Natural killer cell treated with Interleukin-12 subunit alpha and Interleukin-12 subunit beta and Interleukin-15 and Interleukin-18, amount 100 ng/mL, for 72 hours (primary cell): ENCODE measurements around the gene NTF3. TPM values are rescaled to one million over a fixed set of nuclear protein-coding genes. Genes with fewer than 3 reads are reported as not detected.

Experiments
- ATAC-seq, 2 donors: fragments of 150-1000 bp; cut with Tn5 transposase in 1 of 2; sonication (Bioruptor Pico), chemical (Tn5 transposase) in 1 of 2; 2 replicates each; pipeline ENCODE4 v1.10.0; 2021
- DNase-seq: peaks from one replicate; pipeline ENCODE4 v3.0.0; 2022; ENCODE audit warnings: low spot score
- H3K27ac Mint-ChIP-seq, 2 donors: 1 replicate in 1 of 2; 2 replicates in 1 of 2; pipeline ENCODE4 v1.8.0; 2022; ENCODE audit warnings: mixed read lengths in 2 of 2, mild to moderate bottlenecking in 1 of 2, moderate library complexity in 1 of 2
- H3K27me3 Mint-ChIP-seq, 2 donors: 1 replicate in 1 of 2; 2 replicates in 1 of 2; pipeline ENCODE4 v1.8.0; 2022; ENCODE audit warnings: mixed read lengths in 2 of 2
- H3K36me3 Mint-ChIP-seq: one replicate; pipeline ENCODE4 v1.8.0; 2022; ENCODE audit warnings: mixed read lengths
- H3K4me1 Mint-ChIP-seq, 2 donors: 1 replicate in 1 of 2; 2 replicates in 1 of 2; pipeline ENCODE4 v1.8.0; 2022; ENCODE audit warnings: low read depth in 2 of 2, mixed read lengths in 2 of 2, mild to moderate bottlenecking in 1 of 2
- H3K4me3 Mint-ChIP-seq: one replicate; pipeline ENCODE4 v1.8.0; 2022; ENCODE audit warnings: mixed read lengths
- H3K9me3 Mint-ChIP-seq: 2 replicates; pipeline ENCODE4 v1.8.0; 2022; ENCODE audit warnings: mixed read lengths
- total RNA-seq, 2 donors: library from RNA; stranded (reverse); gene quantifications; one replicate each; pipeline ENCODE4 v1.2.3, GENCODE V29; 2022

NTF3 gene
- total RNA-seq, 2 donors from 2014 or later: not detected

- Mint-ChIP-seq H3K27ac (no peak overlapping the region), H3K4me1 (no peaks in the 10 kb centered on the region), H3K27me3 (peaks cover 15 to 29% of the 10 kb centered on the region in 2 donors), H3K4me3 (no peak overlapping the region), H3K9me3 (no peaks in the 10 kb centered on the region), H3K36me3 (no peaks in the 10 kb centered on the region)
- no peak for DNase-seq
- no peak for ATAC-seq
Measured at GRCh38 chr12:5478081-5478706, 46.3 kb downstream of the NTF3 start.

DNA sequence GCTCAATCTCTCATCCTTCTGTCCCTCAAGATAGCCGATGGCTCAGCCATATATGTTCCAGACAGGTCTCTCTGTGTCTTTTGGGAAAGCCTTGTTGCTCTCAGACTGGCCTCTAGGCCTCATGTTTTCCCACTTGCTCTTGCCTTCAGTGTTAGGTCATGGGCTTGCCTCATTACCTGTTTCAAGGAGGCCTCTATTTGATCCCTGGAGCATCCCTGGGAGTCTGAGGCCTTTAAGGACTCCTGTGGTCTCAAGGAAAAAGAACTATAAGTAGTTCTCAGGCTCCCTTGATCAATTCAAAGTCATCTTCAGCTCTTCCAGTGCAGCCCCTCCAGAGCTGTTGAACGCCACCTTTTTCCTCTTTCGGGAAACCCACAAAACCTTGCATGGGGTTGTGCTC is 47.9 kb downstream of the NTF3 start:
- H3K27ac Mint-ChIP-seq: no peak overlapping the region
- H3K36me3 Mint-ChIP-seq: no peaks in the 10 kb centered on the region
- ATAC-seq (no peak), DNase-seq (no peak)
- no peak overlapping the region for H3K4me3 Mint-ChIP-seq
- H3K4me1 Mint-ChIP-seq: no peaks in the 10 kb centered on the region
- no peaks in the 10 kb centered on the region for H3K9me3 Mint-ChIP-seq
- peaks cover 7 to 18% of the 10 kb centered on the region in 2 donors for H3K27me3 Mint-ChIP-seq

GRCh38 chr12:5480218-5480937 is 48.5 kb downstream of the NTF3 start:
- no peaks in the 10 kb centered on the region for H3K36me3 Mint-ChIP-seq
- DNase-seq (no peak), ATAC-seq (no peak)
- H3K9me3 Mint-ChIP-seq: no peaks in the 10 kb centered on the region
- H3K4me3 Mint-ChIP-seq: no peak overlapping the region
- H3K27ac Mint-ChIP-seq: no peak overlapping the region
- no peaks in the 10 kb centered on the region for H3K4me1 Mint-ChIP-seq
- H3K27me3 Mint-ChIP-seq: peaks cover 4 to 12% of the 10 kb centered on the region in 2 donors

- Mint-ChIP-seq H3K36me3 (no peaks in the 10 kb centered on the region), H3K4me1 (no peaks in the 10 kb centered on the region), H3K9me3 (no peaks in the 10 kb centered on the region), H3K27ac (no peak overlapping the region), H3K27me3 (peaks cover 4 to 7% of the 10 kb centered on the region in 2 donors), H3K4me3 (no peak overlapping the region)
- DNase-seq: no peak
- no peak for ATAC-seq
Measured at GRCh38 chr12:5480938-5481303, 49.0 kb downstream of the NTF3 start.

DNA sequence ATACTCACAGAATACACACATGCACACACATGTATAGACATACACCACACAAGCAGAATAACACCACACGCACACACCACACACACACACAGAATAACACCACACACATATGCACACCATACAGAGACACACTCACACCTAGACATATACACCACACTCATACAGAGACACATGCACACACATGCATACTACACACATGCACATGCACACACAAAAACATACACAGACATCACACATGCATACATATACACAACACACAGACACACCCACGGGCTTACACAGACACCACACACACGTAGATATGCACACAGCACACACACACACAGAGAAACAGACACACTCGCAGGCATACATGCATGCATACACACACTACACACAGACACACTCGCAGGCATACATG is 49.7 kb downstream of the NTF3 start:
- Mint-ChIP-seq H3K9me3 (no peaks in the 10 kb centered on the region), H3K27ac (no peak overlapping the region), H3K4me1 (no peaks in the 10 kb centered on the region), H3K4me3 (no peak overlapping the region), H3K36me3 (no peaks in the 10 kb centered on the region), H3K27me3 (no peaks in the 10 kb centered on the region)
- peak in 1 of 2 donors; percentile 19 for ATAC-seq
- DNase-seq: no peak

GRCh38 chr12:5484426-5484825 is 52.5 kb downstream of the NTF3 start:
- Mint-ChIP-seq H3K4me1 (no peaks in the 10 kb centered on the region), H3K9me3 (no peaks in the 10 kb centered on the region), H3K27ac (no peak overlapping the region), H3K4me3 (no peak overlapping the region), H3K36me3 (no peaks in the 10 kb centered on the region), H3K27me3 (no peaks in the 10 kb centered on the region)
- ATAC-seq (no peak), DNase-seq (no peak)

- H3K4me1 Mint-ChIP-seq: no peaks in the 10 kb centered on the region
- H3K27me3 Mint-ChIP-seq: peaks cover 0 to 6% of the 10 kb centered on the region in 2 donors
- ATAC-seq: no peak
- no peaks in the 10 kb centered on the region for H3K9me3 Mint-ChIP-seq
- no peak overlapping the region for H3K27ac Mint-ChIP-seq
- H3K36me3 Mint-ChIP-seq: no peaks in the 10 kb centered on the region
- DNase-seq: no peak
- no peak overlapping the region for H3K4me3 Mint-ChIP-seq
Measured at GRCh38 chr12:5485454-5485853, 53.5 kb downstream of the NTF3 start.

DNA sequence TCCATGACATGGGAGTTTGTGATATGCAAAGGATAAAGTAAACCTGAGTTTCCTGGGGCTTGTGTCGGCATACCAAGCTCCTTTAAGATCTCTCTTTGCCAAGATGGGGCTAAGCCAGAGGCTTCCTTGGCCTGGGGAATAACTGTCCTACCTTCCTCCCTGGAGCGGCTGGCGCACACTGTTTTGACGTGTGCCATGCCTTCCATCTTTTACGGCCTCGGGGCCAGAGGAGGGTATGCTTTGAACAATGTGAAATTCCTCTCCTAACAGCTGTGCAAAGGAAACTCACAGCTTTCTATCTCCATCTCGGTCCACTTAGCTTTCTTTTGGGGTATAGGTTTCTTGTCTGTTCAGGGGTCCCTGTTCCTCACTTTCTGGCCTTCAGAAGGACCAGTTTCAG is 55.2 kb downstream of the NTF3 start:
- Mint-ChIP-seq H3K4me3 (no peak overlapping the region), H3K36me3 (no peaks in the 10 kb centered on the region), H3K4me1 (no peaks in the 10 kb centered on the region), H3K9me3 (no peaks in the 10 kb centered on the region), H3K27me3 (peaks cover 0 to 6% of the 10 kb centered on the region in 2 donors), H3K27ac (no peak overlapping the region)
- ATAC-seq (no peak), DNase-seq (no peak)

GRCh38 chr12:5487948-5488625 is 56.2 kb downstream of the NTF3 start:
- no peaks in the 10 kb centered on the region for H3K9me3 Mint-ChIP-seq
- peaks cover 0 to 6% of the 10 kb centered on the region in 2 donors for H3K27me3 Mint-ChIP-seq
- ATAC-seq: no peak
- H3K4me3 Mint-ChIP-seq: no peak overlapping the region
- no peaks in the 10 kb centered on the region for H3K4me1 Mint-ChIP-seq
- H3K36me3 Mint-ChIP-seq: no peaks in the 10 kb centered on the region
- no peak overlapping the region for H3K27ac Mint-ChIP-seq
- no peak for DNase-seq

GRCh38 chr12:5488626-5488955 is 56.7 kb downstream of the NTF3 start:
- Mint-ChIP-seq H3K36me3 (no peaks in the 10 kb centered on the region), H3K27me3 (peaks cover 0 to 6% of the 10 kb centered on the region in 2 donors), H3K9me3 (no peaks in the 10 kb centered on the region), H3K27ac (no peak overlapping the region), H3K4me3 (no peak overlapping the region), H3K4me1 (no peaks in the 10 kb centered on the region)
- no peak for ATAC-seq
- no peak for DNase-seq

- DNase-seq: no peak
- peaks cover 0 to 6% of the 10 kb centered on the region in 2 donors for H3K27me3 Mint-ChIP-seq
- H3K27ac Mint-ChIP-seq: no peak overlapping the region
- ATAC-seq: no peak
- H3K9me3 Mint-ChIP-seq: no peaks in the 10 kb centered on the region
- H3K4me3 Mint-ChIP-seq: no peak overlapping the region
- no peaks in the 10 kb centered on the region for H3K4me1 Mint-ChIP-seq
- H3K36me3 Mint-ChIP-seq: no peaks in the 10 kb centered on the region
Measured at GRCh38 chr12:5489017-5489416, 57.1 kb downstream of the NTF3 start.

- Mint-ChIP-seq H3K27ac (no peak overlapping the region), H3K9me3 (no peaks in the 10 kb centered on the region), H3K4me1 (no peaks in the 10 kb centered on the region), H3K27me3 (peaks cover 0 to 6% of the 10 kb centered on the region in 2 donors), H3K4me3 (no peak overlapping the region), H3K36me3 (no peaks in the 10 kb centered on the region)
- DNase-seq (no peak), ATAC-seq (no peak)
Measured at GRCh38 chr12:5489760-5490406, 58.0 kb downstream of the NTF3 start.

GRCh38 chr12:5492562-5492961 is 60.7 kb downstream of the NTF3 start:
- no peak overlapping the region for H3K27ac Mint-ChIP-seq
- ATAC-seq (no peak), DNase-seq (no peak)
- no peaks in the 10 kb centered on the region for H3K9me3 Mint-ChIP-seq
- H3K27me3 Mint-ChIP-seq: peaks cover 0 to 6% of the 10 kb centered on the region in 2 donors
- no peak overlapping the region for H3K4me3 Mint-ChIP-seq
- no peaks in the 10 kb centered on the region for H3K36me3 Mint-ChIP-seq
- H3K4me1 Mint-ChIP-seq: no peaks in the 10 kb centered on the region

- no peak overlapping the region for H3K27ac Mint-ChIP-seq
- no peaks in the 10 kb centered on the region for H3K9me3 Mint-ChIP-seq
- no peak for DNase-seq
- no peaks in the 10 kb centered on the region for H3K4me1 Mint-ChIP-seq
- no peaks in the 10 kb centered on the region for H3K36me3 Mint-ChIP-seq
- ATAC-seq: no peak
- H3K4me3 Mint-ChIP-seq: no peak overlapping the region
- H3K27me3 Mint-ChIP-seq: peaks cover 0 to 6% of the 10 kb centered on the region in 2 donors
Measured at GRCh38 chr12:5493018-5493417, 61.1 kb downstream of the NTF3 start.
